ENCODE results near the gene TPCN2. TPM values are rescaled to one million over a fixed set of nuclear protein-coding genes. Genes with fewer than 3 reads are reported as not detected.

Gene TPCN2
- total RNA-seq, 8 experiments from 2014 or later: 3.6 to 17.2 (median 5.6) TPM

DNA sequence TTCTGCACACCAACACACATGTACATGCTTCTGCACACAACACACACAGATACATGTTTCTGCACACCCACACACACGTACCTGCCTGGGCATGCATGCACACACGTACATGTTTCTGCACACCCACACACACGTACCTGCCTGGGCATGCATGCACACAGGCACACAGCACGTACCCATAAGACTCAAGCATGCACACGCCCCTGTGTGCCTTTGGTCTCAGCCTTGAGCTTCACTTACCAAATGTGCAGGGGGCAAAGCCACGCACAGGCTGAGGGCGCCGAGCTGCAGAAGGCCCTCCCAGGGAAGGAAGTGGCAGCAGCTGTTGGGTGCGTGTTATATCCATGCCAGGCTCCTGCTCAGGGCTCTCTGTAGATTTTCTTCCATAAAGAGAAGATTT lies 72.3 kb downstream of the TPCN2 start:
- H3K4me1 ChIP-seq (replicated peaks in 1 of 2): peaks cover 9 to 13% of the 10 kb centered on the region in 2 donors
- 60 to 90% (median 80%) methylated on average over 1 to 5 of the region's 9 CpGs; no CpG with 5 or more reads in 2 of the 10 experiments for WGBS, 10 experiments
- ATAC-seq (replicated peaks in 6 of 8): no peak
- in situ Hi-C loops (cut with MboI; ENCODE audit: low pct_unique_long_range_greater_than_20kb in 2 of 9, low sequenced_read_pairs in 9 of 9, unreplicated experiment in 9 of 9): loop anchor here in 5 of 9 experiments (25.0 kb wide), 2 partner anchors 316 to 541 kb away; no protein-coding TSS in a partner anchor
- no peak overlapping the region for H3K4me3 ChIP-seq
- H3K27ac ChIP-seq: no peak overlapping the region

DNA sequence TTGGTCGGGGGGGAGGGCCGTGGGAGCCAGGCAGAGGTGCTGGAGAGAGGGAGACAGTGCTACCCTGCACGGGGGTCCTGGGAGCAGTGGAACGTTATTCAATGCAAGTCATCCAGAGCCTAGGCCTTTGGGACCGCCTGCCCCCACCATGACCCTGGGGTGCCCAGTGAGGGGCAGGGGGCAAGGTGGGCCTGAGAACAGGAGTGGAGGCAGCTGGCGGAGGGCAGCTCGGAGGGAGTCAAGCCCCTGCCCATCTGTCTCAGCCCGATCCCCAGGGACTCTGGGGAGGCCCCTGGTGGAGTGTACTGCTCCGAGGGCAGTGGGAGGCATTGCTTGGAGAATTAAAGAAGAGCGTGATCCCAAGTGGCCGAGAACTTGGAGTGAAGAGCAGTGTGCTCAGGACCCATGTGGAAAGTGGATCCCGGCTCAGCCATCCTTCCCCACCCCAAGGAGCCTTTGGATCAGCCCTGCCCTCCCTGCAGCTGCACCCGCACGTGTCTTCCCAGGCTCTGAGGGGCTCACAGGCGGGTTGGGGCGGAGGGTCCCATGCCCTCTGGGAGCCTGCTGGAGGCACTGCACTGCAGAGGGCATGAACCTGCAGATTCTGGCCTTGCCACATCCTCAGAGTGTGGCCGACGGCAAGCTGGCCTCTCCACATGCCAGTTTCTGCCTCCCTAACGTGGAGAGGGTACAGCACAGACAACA lies 73.0 kb downstream of the TPCN2 start:
- no peak for ATAC-seq (replicated peaks in 6 of 8)

DNA sequence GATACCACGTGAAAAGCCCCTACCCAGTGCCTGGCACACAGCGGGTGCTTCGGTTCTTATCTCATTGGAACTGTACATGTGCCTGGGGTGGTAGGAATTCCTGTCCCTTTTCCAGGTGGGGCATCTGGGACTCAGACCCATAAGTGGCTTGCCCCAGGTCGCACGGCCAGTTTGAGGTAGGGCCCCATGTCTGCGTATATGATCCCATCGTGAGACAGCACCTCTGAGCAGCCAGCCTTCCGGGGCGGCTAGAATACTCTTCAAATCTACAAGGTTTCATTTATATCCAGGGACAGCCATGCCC lies 73.5 kb downstream of the TPCN2 start:
- no peak overlapping the region for H3K27ac ChIP-seq
- H3K4me3 ChIP-seq: no peak overlapping the region
- in situ Hi-C loops (cut with MboI; ENCODE audit: low pct_unique_long_range_greater_than_20kb in 2 of 9, low sequenced_read_pairs in 9 of 9, unreplicated experiment in 9 of 9): loop anchor here in 5 of 9 experiments (25.0 kb wide), 2 partner anchors 315 to 540 kb away; no protein-coding TSS in a partner anchor

More for the DNA sequence above, 73.0 kb downstream of the TPCN2 start:
- 65 to 100% (median 88%) methylated on average over 1 to 7 of the region's 19 CpGs; no CpG with 5 or more reads in 7 of the 10 experiments for WGBS, 10 experiments
- Histone ChIP-seq H3K4me3 (no peak overlapping the region), H3K27ac (no peak overlapping the region), H3K4me1 (replicated peaks in 1 of 2) (peaks cover 9 to 13% of the 10 kb centered on the region in 2 donors)
- in situ Hi-C loops (cut with MboI; ENCODE audit: low pct_unique_long_range_greater_than_20kb in 2 of 9, low sequenced_read_pairs in 9 of 9, unreplicated experiment in 9 of 9): loop anchor here in 5 of 9 experiments (25.0 kb wide), 2 partner anchors 316 to 541 kb away; no protein-coding TSS in a partner anchor

DNA sequence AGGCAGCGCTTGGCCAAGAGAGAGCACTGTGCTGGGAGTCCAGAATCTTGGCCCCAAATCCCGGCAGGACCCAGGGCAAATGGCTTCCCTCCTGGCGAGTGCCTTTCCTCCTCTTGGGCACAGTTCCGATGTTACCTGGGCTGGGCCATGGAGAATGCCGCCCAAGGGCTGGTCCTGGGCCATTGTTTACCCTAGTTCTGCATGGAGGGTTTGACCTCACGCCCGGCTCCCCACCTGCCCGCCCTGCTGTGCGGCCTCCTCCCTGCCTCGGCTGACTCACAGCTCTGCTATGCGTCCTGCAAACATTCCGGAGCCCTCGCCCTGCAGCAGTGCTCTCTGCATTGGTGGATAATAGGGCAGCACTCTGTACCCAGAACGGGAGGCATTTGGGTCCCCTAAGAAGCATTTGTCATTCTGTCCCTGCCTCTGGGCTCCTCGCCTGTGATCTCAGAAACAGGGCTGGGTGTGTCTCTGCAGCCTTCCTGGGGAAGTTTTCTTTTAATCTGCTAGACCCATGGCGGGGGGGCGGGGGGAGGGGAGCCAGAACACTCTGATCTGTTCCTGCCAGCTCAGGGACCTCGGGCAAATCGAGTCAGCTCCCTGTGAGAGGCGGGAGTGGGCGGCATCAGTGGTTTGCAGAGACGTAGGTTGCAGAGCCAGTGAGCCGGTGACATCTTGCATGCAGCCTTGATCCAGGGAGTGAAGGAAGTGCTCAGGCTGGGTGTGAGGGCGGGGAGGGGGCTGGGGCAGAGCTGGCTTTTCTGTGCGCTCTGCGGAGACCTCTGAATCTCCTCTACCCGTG lies 74.1 kb downstream of the TPCN2 start:
- WGBS, 10 experiments: 16 to 100% (median 29%) methylated on average over 1 to 8 of the region's 27 CpGs; no CpG with 5 or more reads in 7 of the 10 experiments
- ATAC-seq (replicated peaks in 6 of 8): peak; percentile 83 to 99 (median 90)
- H3K27ac ChIP-seq: no peak overlapping the region
- H3K4me3 ChIP-seq: no peak overlapping the region
- in situ Hi-C loops (cut with MboI; ENCODE audit: low pct_unique_long_range_greater_than_20kb in 2 of 9, low sequenced_read_pairs in 9 of 9, unreplicated experiment in 9 of 9): loop anchor here in 5 of 9 experiments (25.0 kb wide), 2 partner anchors 314 to 539 kb away; no protein-coding TSS in a partner anchor
- peaks cover 9 to 13% of the 10 kb centered on the region in 2 donors for H3K4me1 ChIP-seq (replicated peaks in 1 of 2)

More for the DNA sequence above, 73.5 kb downstream of the TPCN2 start:
- ATAC-seq (replicated peaks in 6 of 8): peak in 1 of 8 experiments; percentile 1
- WGBS, 10 experiments: 100% methylated on average over 1 of the region's 9 CpGs; no CpG with 5 or more reads in 9 of the 10 experiments
- H3K4me1 ChIP-seq (replicated peaks in 1 of 2): peaks cover 9 to 13% of the 10 kb centered on the region in 2 donors

DNA sequence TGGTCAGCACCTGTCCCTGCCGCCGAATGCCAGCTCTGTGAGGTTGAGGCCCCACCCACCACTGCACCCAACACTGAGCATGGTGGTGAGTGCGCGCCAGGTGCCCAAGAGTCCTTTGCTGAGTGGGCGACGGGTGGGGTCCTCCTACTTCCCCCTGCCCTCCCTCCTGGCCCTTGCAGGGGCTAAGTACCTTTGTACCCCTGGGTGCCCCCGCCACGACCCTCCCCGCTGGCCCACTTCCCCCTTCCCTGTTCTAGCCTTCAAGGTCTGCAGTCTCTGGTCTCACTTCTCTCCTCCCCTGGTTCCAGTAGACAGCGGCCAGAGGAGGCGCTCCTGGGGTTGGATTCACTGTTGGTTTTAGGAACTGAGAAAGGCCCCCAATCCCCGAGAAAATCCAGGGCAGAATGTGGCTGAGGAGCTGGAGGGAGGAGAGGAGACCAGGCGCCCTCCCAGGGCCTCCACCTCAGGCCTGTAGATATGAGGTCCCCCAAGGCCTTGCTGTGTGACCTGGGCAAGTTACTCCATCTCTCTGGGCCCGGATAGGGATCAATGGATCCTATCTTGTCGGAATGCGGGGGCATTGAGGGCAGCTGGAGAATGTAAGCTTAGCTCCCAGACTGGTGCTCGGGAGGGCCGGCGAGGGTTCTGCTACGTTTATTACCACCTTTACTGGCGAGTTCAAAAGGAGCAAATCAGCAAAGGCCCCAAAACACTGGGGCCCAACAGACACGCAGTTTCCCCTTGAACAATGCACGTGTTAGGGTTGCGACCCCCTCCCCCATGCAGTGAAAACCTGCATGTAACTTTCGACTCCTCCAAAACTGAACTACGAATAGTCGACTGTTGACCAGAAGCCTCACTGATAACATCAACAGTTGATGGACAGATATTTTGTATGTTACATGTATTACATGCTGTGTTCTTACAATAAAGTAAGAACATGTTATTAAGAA lies 75.1 kb downstream of the TPCN2 start:
- in situ Hi-C loops (cut with MboI; ENCODE audit: low pct_unique_long_range_greater_than_20kb in 2 of 9, low sequenced_read_pairs in 9 of 9, unreplicated experiment in 9 of 9): loop anchor here in 5 of 9 experiments (25.0 kb wide), 2 partner anchors 313 to 538 kb away; no protein-coding TSS in a partner anchor
- peaks cover 9 to 13% of the 10 kb centered on the region in 2 donors for H3K4me1 ChIP-seq (replicated peaks in 1 of 2)
- ATAC-seq (replicated peaks in 6 of 8): no peak
- 58 to 90% (median 80%) methylated on average over 2 to 10 of the region's 27 CpGs; no CpG with 5 or more reads in 2 of the 10 experiments for WGBS, 10 experiments
- H3K4me3 ChIP-seq: no peak overlapping the region
- H3K27ac ChIP-seq: no peak overlapping the region

DNA sequence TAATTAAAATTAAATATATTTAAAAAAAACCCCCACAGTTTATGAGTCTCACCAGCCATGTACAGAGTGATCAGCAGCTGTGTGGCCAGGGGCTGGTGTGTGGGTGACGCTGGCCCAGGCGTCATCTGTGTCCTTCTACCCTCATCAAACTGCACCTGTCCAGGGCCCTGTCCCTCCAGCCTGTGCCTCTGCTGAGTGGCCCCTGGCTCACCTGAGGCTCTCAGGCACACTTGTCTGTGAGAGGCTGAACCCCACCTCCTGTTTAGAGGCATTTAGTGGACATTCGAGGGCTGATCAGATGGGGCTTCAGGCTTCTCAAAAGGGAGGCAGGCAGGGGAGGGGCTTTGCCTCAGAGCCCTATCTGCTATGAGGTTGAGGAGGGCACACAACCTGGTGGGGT lies 77.1 kb downstream of the TPCN2 start:
- H3K4me3 ChIP-seq: no peak overlapping the region
- in situ Hi-C loops (cut with MboI; ENCODE audit: low pct_unique_long_range_greater_than_20kb in 2 of 9, low sequenced_read_pairs in 9 of 9, unreplicated experiment in 9 of 9): no loop called here
- peaks cover 9 to 13% of the 10 kb centered on the region in 2 donors for H3K4me1 ChIP-seq (replicated peaks in 1 of 2)
- 81 to 100% methylated on average over 1 to 3 of the region's 3 CpGs; no CpG with 5 or more reads in 8 of the 10 experiments for WGBS, 10 experiments
- no peak overlapping the region for H3K27ac ChIP-seq
- no peak for ATAC-seq (replicated peaks in 6 of 8)

DNA sequence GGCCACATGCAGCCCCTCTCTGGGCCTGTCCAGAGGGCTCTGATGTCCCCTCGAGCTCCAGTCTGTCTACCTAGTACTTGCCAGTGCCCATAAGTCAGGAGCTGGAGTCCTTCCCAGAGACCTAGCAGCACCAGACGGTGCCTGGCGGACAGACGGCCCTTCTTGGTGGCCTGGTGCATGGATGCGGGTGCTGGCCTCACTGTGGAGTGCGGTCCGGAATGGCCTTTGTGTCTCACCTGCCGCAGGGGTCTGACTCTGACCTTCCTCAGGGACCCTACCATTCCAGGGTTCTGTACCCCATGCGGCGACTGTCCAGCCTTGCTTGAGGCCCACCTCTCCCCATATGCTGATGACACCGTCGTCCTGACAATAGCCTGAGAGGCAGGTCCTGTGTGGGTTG lies 77.6 kb downstream of the TPCN2 start:
- Histone ChIP-seq H3K4me1 (replicated peaks in 1 of 2) (peaks cover 9 to 13% of the 10 kb centered on the region in 2 donors), H3K27ac (no peak overlapping the region), H3K4me3 (no peak overlapping the region)
- in situ Hi-C loops (cut with MboI; ENCODE audit: low pct_unique_long_range_greater_than_20kb in 2 of 9, low sequenced_read_pairs in 9 of 9, unreplicated experiment in 9 of 9): no loop called here
- ATAC-seq (replicated peaks in 6 of 8): no peak
- 100% methylated on average over 2 of the region's 12 CpGs; no CpG with 5 or more reads in 9 of the 10 experiments for WGBS, 10 experiments

DNA sequence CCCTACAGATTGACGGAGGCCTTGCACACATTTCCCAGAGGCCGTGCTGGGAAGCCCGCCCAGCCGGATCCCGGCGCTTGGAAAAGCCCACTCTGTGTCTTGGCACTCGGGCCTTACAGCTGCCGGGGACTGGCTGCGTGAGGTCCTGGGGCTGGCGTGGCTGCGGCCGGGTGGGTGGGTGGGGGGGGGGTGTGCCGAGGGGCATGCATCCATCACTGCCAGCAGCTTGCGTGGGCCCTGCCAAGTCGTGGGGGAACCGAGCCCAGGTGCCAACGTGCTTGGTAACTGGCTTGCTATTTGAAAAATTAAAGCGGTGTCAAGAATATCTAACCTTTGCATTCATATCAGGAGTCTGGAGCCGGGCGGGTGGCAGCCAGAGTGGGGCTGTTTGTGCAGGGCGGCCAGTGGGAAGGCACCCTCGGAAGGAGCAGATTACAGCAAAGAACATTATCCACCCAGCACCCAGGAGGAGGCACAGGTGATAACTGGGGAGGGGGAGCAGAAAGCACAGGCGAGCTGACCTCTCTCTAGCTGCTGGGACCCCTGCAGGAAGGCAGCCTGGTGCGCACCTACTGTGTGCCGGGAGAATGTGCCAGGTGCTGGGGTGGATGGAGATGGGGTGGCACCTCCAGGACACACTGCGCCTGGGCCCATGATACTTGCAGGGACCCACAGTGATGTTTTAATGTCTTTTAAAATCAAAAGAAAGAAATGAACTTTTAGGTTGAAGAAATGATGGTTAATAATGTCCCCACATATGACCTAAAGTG lies 78.5 kb downstream of the TPCN2 start:
- in situ Hi-C loops (cut with MboI; ENCODE audit: low pct_unique_long_range_greater_than_20kb in 2 of 9, low sequenced_read_pairs in 9 of 9, unreplicated experiment in 9 of 9): no loop called here
- no peak for ATAC-seq (replicated peaks in 6 of 8)

DNA sequence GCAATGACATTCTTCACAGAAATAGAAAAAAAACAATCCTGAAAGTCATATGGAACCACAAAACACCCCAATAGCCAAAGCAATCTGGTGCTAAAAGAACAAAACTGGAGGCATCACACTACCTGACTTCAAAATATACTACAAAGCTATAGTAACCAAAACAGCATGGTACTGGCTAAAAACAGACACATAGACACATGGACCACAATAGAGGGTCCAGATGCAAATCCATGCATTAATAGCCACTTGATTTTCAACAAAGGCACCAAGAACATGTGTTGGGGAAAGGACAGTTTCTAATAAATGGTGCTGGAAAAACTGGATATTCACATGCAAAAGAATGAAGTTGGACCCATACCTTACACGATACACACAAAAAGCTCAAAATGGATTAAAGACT lies 79.2 kb downstream of the TPCN2 start:
- in situ Hi-C loops (cut with MboI; ENCODE audit: low pct_unique_long_range_greater_than_20kb in 2 of 9, low sequenced_read_pairs in 9 of 9, unreplicated experiment in 9 of 9): no loop called here
- no peak overlapping the region for H3K4me3 ChIP-seq
- H3K27ac ChIP-seq: no peak overlapping the region
- H3K4me1 ChIP-seq (replicated peaks in 1 of 2): peaks cover 6 to 11% of the 10 kb centered on the region in 2 donors
- no peak for ATAC-seq (replicated peaks in 6 of 8)
- 60 to 100% (median 100%) methylated on average over 1 of the region's 1 CpG for WGBS, 10 experiments

More for the DNA sequence above, 78.5 kb downstream of the TPCN2 start:
- Histone ChIP-seq H3K27ac (no peak overlapping the region), H3K4me1 (replicated peaks in 1 of 2) (peaks cover 9 to 17% of the 10 kb centered on the region in 2 donors), H3K4me3 (no peak overlapping the region)
- WGBS, 10 experiments: 78 to 92% (median 84%) methylated on average over 3 to 7 of the region's 26 CpGs; no CpG with 5 or more reads in 6 of the 10 experiments

DNA sequence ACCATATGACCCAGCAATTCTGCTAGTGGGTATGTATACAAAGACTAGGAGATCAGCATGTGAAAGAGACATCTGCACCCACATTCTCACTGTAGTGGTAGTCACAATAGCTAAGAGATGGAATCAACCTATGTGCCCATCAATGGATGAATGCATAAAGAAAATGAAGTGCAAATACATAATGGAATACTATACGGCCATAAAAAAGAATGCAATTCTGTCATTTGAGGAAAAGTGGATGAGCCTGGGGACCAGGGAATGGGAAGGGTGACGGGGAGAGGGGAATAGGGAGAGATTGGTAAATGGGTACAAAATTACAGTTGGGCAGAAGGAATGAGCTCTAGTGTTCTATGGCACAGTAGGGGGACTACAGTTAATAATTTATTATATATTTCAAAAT lies 80.3 kb downstream of the TPCN2 start:
- Histone ChIP-seq H3K4me3 (no peak overlapping the region), H3K4me1 (replicated peaks in 1 of 2) (peaks cover 0 to 4% of the 10 kb centered on the region in 2 donors), H3K27ac (no peak overlapping the region)
- ATAC-seq (replicated peaks in 6 of 8): no peak
- WGBS, 10 experiments: 57 to 100% (median 90%) methylated on average over 1 to 2 of the region's 2 CpGs
- in situ Hi-C loops (cut with MboI; ENCODE audit: low pct_unique_long_range_greater_than_20kb in 2 of 9, low sequenced_read_pairs in 9 of 9, unreplicated experiment in 9 of 9): no loop called here

DNA sequence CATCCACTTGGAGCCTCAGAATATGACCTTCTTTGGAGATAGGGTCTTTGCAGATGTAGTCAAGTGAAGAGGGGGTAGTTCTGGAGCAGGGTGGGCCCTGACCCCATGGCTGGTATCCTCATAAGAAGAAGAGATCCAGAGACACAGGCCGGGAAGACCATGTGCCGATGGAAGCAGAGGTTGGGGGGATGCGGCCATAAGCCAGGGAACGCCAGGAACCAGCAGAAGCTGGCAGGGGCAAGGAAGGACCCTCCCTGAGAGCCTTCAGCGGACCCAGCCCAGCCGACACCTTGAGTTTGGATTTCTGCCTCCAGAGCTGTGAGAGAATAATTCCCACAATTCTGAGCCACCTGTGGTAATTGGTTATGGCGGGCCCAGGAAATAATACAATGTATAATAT lies 80.9 kb downstream of the TPCN2 start:
- no peak overlapping the region for H3K4me3 ChIP-seq
- H3K27ac ChIP-seq: no peak overlapping the region
- peaks cover 0 to 4% of the 10 kb centered on the region in 2 donors for H3K4me1 ChIP-seq (replicated peaks in 1 of 2)
- no peak for ATAC-seq (replicated peaks in 6 of 8)
- in situ Hi-C loops (cut with MboI; ENCODE audit: low pct_unique_long_range_greater_than_20kb in 2 of 9, low sequenced_read_pairs in 9 of 9, unreplicated experiment in 9 of 9): no loop called here
- WGBS, 10 experiments: 80 to 100% (median 99%) methylated on average over 1 to 6 of the region's 7 CpGs; no CpG with 5 or more reads in 2 of the 10 experiments

All from motor neuron (in vitro differentiated cells).